Skeletal muscle tissue (tissue), 4 donors: ENCODE data around the gene NFATC2. TPM values are rescaled to one million over a fixed set of nuclear protein-coding genes. Genes with fewer than 3 reads are reported as not detected.
A peak's percentile ranks its signal among the peaks of the same experiment; 100 is the strongest.
"Not testable (repeated sequence)": the region's sequence is repeated elsewhere in the genome, so short reads cannot be mapped to it uniquely, and the experiment has no call there.

Source experiments
- H3K27ac ChIP-seq: one replicate; pipeline ENCODE4 v1.7.0; 2013; ENCODE audit warnings: mild to moderate bottlenecking, low read depth, low read length, inconsistent platforms
- H3K27me3 ChIP-seq, 3 donors: one replicate each; pipeline ENCODE4 v1.7.0; 2013; ENCODE audit warnings: low read length in 3 of 3; ENCODE audit not compliant: control insufficient read depth in 3 of 3, insufficient read depth in 3 of 3
- H3K36me3 ChIP-seq, 3 donors: one replicate each; pipeline ENCODE4 v1.7.0; 2013; ENCODE audit warnings: low read length in 3 of 3; ENCODE audit not compliant: control insufficient read depth in 3 of 3, insufficient read depth in 3 of 3
- H3K4me1 ChIP-seq, 3 donors: one replicate each; pipeline ENCODE4 v1.7.0; 2013; ENCODE audit warnings: low read length in 3 of 3, mild to moderate bottlenecking in 3 of 3; ENCODE audit not compliant: control insufficient read depth in 3 of 3, insufficient read depth in 3 of 3
- H3K4me3 ChIP-seq, 3 donors: one replicate each; pipeline ENCODE4 v1.7.0; 2013; ENCODE audit warnings: low read length in 3 of 3
- H3K9ac ChIP-seq, 3 donors: one replicate each; pipeline ENCODE4 v1.7.0; 2013; ENCODE audit warnings: low read length in 3 of 3, mild to moderate bottlenecking in 3 of 3, moderate library complexity in 2 of 3, low read depth in 1 of 3
- H3K9me3 ChIP-seq, 3 donors: one replicate each; pipeline ENCODE4 v1.7.0; 2013; ENCODE audit warnings: low read length in 3 of 3; ENCODE audit not compliant: control insufficient read depth in 3 of 3
- total RNA-seq: library from RNA; depleted of rRNA; stranded (reverse); fragments of >200 nt; gene quantifications from one replicate; pipeline ENCODE4 v1.2.3, GENCODE V29; 2014
- donor health status: Osteomylitis.

The NFATC2 gene
- total RNA-seq, 1 donor from 2014 or later = 3.1 TPM

DNA sequence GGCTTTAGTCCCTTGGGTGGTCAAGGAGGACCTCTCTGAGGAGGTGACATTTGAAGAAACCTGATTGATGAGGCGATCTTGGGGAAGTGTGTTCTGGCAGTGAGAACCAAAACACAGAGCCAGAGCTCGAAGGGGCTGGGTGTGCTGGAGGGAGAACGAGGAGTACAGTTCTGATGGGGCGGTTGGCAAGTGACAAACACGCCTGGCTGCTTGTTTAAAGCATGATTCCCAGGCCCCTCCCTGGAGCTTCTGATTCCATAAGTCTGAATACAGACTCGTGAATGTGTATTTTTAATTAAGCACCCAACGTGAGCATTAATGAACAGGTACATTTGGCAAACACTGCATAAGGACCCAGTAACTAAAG is 886 bp upstream of the NFATC2 start:
- Histone ChIP-seq H3K27ac (peak overlapping the region; percentile 90), H3K36me3 (peaks cover 0 to 5% (median 0%) of the 10 kb centered on the region in 3 donors), H3K9me3 (no peaks in the 10 kb centered on the region), H3K27me3 (no peaks in the 10 kb centered on the region), H3K4me1 (peaks cover 17 to 30% (median 25%) of the 10 kb centered on the region in 3 donors), H3K4me3 (peak overlapping the region in 2 of 3 donors; percentile 66 to 74), H3K9ac (peak overlapping the region in 2 of 3 donors; percentile 73 to 78)

DNA sequence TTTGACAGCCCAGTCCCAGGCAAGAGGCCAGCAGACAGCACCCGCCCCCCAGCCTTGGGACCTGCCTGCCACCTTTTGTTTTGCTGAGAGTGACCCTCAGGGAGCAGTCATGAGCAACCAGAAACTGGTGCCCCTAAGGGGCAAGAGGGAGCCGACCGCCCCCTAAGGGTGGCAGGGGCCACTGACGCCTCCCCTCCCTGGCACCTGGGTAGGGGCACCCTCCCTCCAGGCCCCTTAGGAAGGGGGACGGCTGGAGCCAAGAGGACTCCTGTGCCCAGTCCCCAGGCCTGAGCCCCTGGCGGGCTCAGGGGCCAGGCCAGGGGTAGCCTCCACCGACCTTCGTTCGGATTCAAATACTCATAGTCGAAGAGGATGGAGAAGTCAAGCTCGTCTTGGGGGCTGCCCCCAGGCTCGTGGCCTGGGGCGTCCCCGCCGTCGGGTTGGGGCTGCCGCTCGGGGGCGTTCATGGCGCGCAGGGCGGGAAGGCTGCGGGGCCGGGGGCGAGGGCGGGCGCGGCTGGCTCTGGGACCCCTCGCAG is 417 bp downstream of the NFATC2 start:
- Histone ChIP-seq H3K27ac (peak overlapping the region; percentile 90), H3K9me3 (no peaks in the 10 kb centered on the region), H3K9ac (peak overlapping the region; percentile 72 to 86 (median 73)), H3K4me3 (peak overlapping the region; percentile 45 to 67 (median 52)), H3K36me3 (peaks cover 0 to 5% (median 4%) of the 10 kb centered on the region in 3 donors), H3K27me3 (no peaks in the 10 kb centered on the region), H3K4me1 (peaks cover 17 to 30% (median 25%) of the 10 kb centered on the region in 3 donors)

DNA sequence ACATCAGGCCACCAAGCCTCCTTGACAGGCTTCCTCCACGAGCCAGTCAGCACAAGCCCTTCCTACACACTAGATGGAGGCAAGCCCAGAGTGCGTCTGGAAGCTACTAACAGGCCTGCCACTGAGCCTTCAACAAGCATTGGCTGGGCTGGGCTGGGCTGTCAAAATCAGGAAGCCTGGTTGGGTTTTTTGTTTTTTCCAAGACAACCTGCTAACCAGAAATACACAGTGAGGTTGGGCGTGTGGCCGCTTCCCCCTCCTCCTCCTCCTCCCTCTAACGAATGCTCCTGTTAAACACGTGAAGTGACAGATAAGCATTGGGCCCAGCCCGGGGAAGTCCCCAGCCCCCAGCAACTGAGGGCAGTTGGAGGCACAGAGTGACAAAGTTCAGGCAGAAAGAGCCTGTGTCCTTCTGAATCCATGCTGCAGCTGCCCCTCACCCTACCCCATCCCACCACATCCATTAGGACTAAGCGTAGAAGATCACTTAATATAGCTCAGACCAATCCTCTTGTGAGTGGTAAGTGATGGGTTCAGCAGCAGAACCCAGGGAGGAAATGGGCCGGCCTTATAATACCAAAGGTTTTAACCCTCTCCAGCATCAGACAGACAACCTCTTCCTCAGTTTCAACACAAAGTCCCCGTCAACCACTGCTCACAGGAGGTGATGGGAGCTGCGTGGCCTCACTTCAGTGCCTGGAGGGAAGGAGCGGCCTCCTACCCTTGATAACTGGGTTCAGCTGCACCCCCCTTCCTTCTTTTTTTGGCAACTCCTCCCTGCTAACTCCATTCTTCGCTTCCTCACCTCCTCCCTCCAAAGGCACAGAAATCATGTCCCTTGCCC is 1.1 kb downstream of the NFATC2 start:
- H3K4me3 ChIP-seq = peak overlapping the region; percentile 45 to 67 (median 52)
- no peaks in the 10 kb centered on the region for H3K9me3 ChIP-seq
- H3K27me3 ChIP-seq = no peaks in the 10 kb centered on the region
- peaks cover 22 to 36% (median 31%) of the 10 kb centered on the region in 3 donors for H3K4me1 ChIP-seq
- peaks cover 0 to 5% (median 4%) of the 10 kb centered on the region in 3 donors for H3K36me3 ChIP-seq
- H3K27ac ChIP-seq = peak overlapping the region; percentile 90
- peak overlapping the region; percentile 72 to 86 (median 73) for H3K9ac ChIP-seq

DNA sequence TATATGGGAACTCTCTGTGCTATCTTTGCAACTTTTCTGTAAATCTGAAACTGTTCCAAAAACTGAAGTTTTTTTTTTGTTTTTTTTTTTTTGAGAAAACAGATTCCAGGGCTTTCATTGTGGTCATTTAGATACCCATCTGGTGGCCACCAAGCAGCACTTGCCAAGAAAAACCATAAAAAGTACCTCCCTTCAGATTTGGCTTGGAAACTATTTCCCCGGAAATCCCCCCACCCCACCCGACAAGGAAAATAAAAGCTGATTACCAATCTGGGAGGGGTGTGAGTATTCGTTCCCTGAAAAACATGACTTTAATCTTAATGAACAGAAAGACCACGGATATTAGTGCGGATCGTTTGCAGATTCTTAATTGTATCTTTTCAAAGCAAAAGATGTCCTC is 1.9 kb downstream of the NFATC2 start:
- peak overlapping the region in 1 of 3 donors; percentile 53 for H3K9ac ChIP-seq
- peak overlapping the region in 2 of 3 donors; percentile 20 to 52 for H3K4me3 ChIP-seq
- H3K9me3 ChIP-seq = no peaks in the 10 kb centered on the region
- H3K27ac ChIP-seq = peak overlapping the region; percentile 90
- peaks cover 0 to 5% (median 4%) of the 10 kb centered on the region in 3 donors for H3K36me3 ChIP-seq
- H3K4me1 ChIP-seq = peaks cover 27 to 45% (median 37%) of the 10 kb centered on the region in 3 donors
- no peaks in the 10 kb centered on the region for H3K27me3 ChIP-seq

GRCh38 chr20:51540074-51540473 is 2.4 kb downstream of the NFATC2 start:
- not testable (repeated sequence) for H3K36me3 ChIP-seq, H3K4me3 ChIP-seq, H3K27me3 ChIP-seq, H3K27ac ChIP-seq, H3K9ac ChIP-seq, H3K9me3 ChIP-seq
- H3K4me1 ChIP-seq = peaks cover 27 to 48% (median 37%) of the 10 kb centered on the region in 3 donors

- H3K36me3 ChIP-seq = peaks cover 0 to 5% (median 4%) of the 10 kb centered on the region in 3 donors
- no peaks in the 10 kb centered on the region for H3K27me3 ChIP-seq
- H3K9ac ChIP-seq = peak overlapping the region; percentile 47 to 48 (median 47)
- H3K4me3 ChIP-seq = no peak overlapping the region
- H3K9me3 ChIP-seq = no peaks in the 10 kb centered on the region
- peaks cover 39 to 52% (median 39%) of the 10 kb centered on the region in 3 donors for H3K4me1 ChIP-seq
- H3K27ac ChIP-seq = peak overlapping the region; percentile 74
Observed at GRCh38 chr20:51536116-51537069, 6.1 kb downstream of the NFATC2 start.

GRCh38 chr20:51535674-51536073 is 6.8 kb downstream of the NFATC2 start:
- Histone ChIP-seq H3K27ac (no peak overlapping the region), H3K27me3 (no peaks in the 10 kb centered on the region), H3K4me3 (no peak overlapping the region), H3K4me1 (peaks cover 37 to 50% (median 40%) of the 10 kb centered on the region in 3 donors), H3K36me3 (peaks cover 0 to 5% (median 4%) of the 10 kb centered on the region in 3 donors), H3K9me3 (no peaks in the 10 kb centered on the region), H3K9ac (no peak overlapping the region)

DNA sequence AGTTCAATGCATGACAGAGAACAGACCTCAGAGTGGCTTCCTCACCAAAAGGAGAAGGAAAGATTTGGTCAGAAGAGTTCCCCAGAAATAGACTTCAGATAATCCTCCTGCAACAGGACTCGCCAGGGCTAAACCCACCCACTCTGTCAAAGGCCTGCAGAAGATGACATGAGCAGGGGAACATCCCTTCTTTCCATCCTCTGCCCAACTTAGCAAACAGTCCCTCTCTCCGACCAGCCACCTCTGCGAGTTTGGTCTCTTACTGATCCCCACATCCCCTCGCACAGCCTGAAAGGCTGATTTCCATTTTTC is 7.5 kb downstream of the NFATC2 start:
- Histone ChIP-seq H3K36me3 (peaks cover 0 to 5% (median 4%) of the 10 kb centered on the region in 3 donors), H3K9me3 (no peaks in the 10 kb centered on the region), H3K4me1 (peaks cover 32 to 45% (median 40%) of the 10 kb centered on the region in 3 donors), H3K27ac (no peak overlapping the region), H3K27me3 (no peaks in the 10 kb centered on the region), H3K9ac (no peak overlapping the region), H3K4me3 (no peak overlapping the region)

- Histone ChIP-seq H3K4me3 (no peak overlapping the region), H3K9me3 (no peaks in the 10 kb centered on the region), H3K27me3 (no peaks in the 10 kb centered on the region), H3K27ac (peak overlapping the region; percentile 81), H3K36me3 (peaks cover 0 to 4% (median 2%) of the 10 kb centered on the region in 3 donors), H3K9ac (peak overlapping the region in 2 of 3 donors; percentile 65 to 69), H3K4me1 (peaks cover 32 to 44% (median 40%) of the 10 kb centered on the region in 3 donors)
Observed at GRCh38 chr20:51533291-51534172, 9.0 kb downstream of the NFATC2 start.
